GM12892 (cell line): ENCODE results near the gene PCDH17.

Experiments used
- DNase-seq: peaks from one replicate; pipeline ENCODE4 v3.0.0; 2011; ENCODE audit not compliant: insufficient read length
- FAIRE-seq: peaks from 2 replicates; lab custom pipeline; 2011; peaks lifted over from hg19 to GRCh38; lab: Jason Lieb, UNC
- POLR2A ChIP-seq: IDR thresholded peaks from 2 replicates; pipeline ENCODE4 v1.6.1; 2011; ENCODE audit warnings: low read depth, low read length, control low read depth
- POLR2AphosphoS5 ChIP-seq: IDR thresholded peaks from 2 replicates; pipeline ENCODE4 v1.6.1; 2011; ENCODE audit warnings: low read depth, low read length, control low read depth
- TAF1 ChIP-seq: IDR thresholded peaks from 2 replicates; pipeline ENCODE4 v1.6.1; 2011; ENCODE audit warnings: low read depth, mild to moderate bottlenecking, control low read depth, low read length, borderline replicate concordance

Gene PCDH17

DNA sequence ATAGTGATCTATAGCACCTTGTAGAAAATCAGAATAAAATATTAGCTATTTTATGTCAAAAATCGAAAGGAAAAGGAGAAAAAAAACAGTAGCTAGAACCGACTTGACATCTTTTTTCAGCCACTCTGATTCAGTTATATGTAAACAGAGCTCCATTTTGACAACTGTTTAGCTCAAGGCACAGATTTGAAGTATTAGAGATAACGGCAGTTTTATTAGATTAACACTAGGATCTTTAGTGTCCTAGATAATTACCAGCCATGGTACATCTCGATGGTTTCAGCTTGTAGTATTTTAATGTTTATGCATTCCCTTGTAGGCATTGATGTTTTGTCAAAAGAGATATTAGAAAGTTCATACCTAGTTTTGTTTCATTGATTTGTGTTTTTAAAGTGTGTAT lies 67.3 kb downstream of the PCDH17 start:
- no peak for TF ChIP-seq POLR2A
- no peak for TF ChIP-seq TAF1
- TF ChIP-seq POLR2AphosphoS5: no peak
- no peak for FAIRE-seq
- no peak for DNase-seq

DNA sequence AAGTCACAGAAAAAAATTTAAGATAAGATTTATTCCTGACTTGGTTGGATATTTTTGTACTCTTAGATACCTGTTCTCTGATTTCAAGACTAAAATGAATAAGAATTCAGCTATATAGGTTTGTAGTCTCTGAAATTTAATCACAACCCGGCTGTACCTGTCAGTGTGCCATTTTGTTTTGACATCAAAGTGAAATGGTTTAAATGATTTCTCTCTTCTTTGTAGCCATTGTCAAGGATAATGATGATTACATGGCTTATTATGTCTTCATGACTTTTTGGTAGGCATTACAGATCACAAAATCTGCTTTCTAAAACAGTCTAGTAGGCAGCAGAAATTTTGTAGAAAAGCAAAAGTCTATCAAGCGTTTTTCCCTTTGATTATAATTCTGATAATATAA lies 72.5 kb downstream of the PCDH17 start:
- no peak for DNase-seq
- no peak for TF ChIP-seq POLR2A
- no peak for TF ChIP-seq POLR2AphosphoS5
- no peak for TF ChIP-seq TAF1
- no peak for FAIRE-seq

DNA sequence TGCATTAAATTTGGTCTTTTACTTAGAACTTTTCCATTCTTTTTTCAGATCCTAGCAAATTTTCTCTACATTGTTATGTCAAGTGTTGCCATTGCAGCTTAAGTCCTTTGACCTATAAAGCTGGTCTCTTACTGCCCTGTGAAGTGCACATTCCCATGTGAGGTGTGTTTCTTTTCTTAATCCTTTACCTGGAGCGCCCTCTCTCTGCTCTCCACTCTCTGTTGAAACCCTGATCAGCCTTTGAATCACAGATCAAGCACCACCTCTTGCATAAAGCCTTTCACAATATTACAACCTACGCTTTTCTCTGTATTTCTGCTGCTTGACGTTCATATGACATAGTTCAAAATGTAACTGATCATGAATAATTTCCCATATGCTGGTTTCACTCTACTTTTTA lies 84.8 kb downstream of the PCDH17 start:
- DNase-seq (no peak), FAIRE-seq (no peak)
- TF ChIP-seq POLR2A (no peak), TAF1 (no peak)

DNA sequence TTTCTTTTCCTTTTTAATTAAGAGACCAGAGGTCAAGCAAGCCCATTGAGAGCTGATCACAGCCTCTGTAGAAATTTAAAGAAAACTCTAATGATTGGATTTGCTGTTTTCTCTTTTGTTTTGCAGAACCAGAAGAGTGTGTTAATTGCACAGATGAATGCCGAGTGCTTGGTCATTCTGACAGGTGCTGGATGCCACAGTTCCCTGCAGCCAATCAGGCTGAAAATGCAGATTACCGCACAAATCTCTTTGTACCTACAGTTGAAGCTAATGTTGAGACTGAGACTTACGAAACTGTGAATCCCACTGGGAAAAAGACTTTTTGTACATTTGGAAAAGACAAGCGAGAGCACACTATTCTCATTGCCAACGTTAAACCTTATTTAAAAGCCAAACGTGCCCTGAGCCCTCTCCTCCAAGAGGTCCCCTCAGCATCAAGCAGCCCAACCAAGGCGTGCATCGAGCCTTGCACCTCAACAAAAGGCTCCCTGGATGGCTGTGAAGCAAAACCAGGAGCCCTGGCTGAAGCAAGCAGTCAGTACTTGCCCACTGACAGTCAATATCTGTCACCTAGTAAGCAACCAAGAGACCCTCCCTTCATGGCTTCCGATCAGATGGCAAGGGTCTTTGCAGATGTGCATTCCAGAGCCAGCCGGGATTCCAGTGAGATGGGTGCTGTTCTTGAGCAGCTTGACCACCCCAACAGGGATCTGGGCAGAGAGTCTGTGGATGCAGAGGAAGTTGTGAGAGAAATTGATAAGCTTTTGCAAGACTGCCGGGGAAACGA lies 93.1 kb downstream of the PCDH17 start:
- TF ChIP-seq POLR2A (no peak), TAF1 (no peak), POLR2AphosphoS5 (no peak)
- DNase-seq (no peak), FAIRE-seq (no peak)

DNA sequence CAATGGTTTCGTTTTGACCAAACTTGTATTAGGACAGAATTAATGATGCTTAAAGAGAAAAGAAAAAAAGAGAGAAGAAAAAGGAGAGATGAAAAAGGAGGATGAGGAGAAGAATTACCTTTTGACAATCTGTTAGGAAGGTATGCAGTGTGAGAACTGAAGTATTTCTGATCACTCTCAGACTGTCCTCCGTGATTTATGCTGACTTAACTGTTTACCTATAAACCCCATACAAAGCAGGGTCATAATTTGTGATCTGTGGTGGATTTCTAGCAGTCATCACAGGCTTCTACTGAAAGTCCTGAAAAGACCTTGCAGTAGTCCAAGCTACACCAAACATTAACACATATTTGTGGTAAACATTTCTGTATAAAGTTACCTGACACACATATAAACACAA lies 93.9 kb downstream of the PCDH17 start:
- no peak for FAIRE-seq

GRCh38 chr13:57726981-57727380 lies 95.4 kb downstream of the PCDH17 start:
- FAIRE-seq: no peak
- TF ChIP-seq TAF1: no peak
- no peak for TF ChIP-seq POLR2A
- no peak for TF ChIP-seq POLR2AphosphoS5
- DNase-seq: no peak

More for the DNA sequence above, 93.9 kb downstream of the PCDH17 start:
- no peak for DNase-seq
- no peak for TF ChIP-seq TAF1

- TF ChIP-seq TAF1: no peak
- DNase-seq: no peak
- no peak for FAIRE-seq
Observed at GRCh38 chr13:57734306-57734705, 102.8 kb downstream of the PCDH17 start.

- DNase-seq: no peak
- FAIRE-seq: no peak
- TF ChIP-seq POLR2AphosphoS5 (no peak), POLR2A (no peak), TAF1 (no peak)
Observed at GRCh38 chr13:57739089-57739488, 107.5 kb downstream of the PCDH17 start.

DNA sequence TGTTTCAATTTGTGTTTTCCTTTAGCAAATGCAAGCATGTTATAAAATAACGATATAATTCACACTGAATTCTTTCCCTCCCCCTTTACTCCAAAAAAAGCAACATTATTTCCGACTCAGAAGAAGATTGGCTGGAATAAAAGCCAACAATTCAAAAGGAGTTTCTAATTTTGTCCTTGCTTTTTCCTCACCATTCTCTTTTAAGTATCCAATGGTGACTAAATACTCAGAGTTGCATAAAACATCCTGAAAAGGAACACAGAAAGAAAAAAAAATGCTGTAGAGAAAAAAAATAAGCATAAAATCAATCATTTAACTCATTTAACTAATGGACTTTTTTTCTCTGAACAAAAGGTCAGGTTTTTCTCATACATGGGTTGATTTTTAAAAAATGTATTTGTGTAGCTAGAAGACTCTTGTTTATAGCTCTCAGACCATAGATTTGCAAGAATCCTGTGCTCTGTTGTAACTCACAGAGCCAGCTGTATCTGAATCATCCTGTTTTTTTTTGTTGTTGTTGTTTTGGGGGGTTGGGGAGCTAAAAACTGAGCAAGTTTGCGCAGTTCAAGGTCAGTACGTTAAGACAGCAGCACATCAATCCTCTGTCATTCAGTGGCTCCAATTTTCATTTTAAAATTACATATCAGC lies 108.1 kb downstream of the PCDH17 start:
- FAIRE-seq (no peak), DNase-seq (no peak)
- no peak for TF ChIP-seq TAF1
- TF ChIP-seq POLR2A: no peak
- no peak for TF ChIP-seq POLR2AphosphoS5

GRCh38 chr13:57740719-57741118 lies 109.2 kb downstream of the PCDH17 start:
- no peak for FAIRE-seq
- TF ChIP-seq POLR2AphosphoS5 (no peak), POLR2A (no peak), TAF1 (no peak)

GRCh38 chr13:57748096-57748495 lies 116.6 kb downstream of the PCDH17 start:
- TF ChIP-seq TAF1 (no peak), POLR2A (no peak), POLR2AphosphoS5 (no peak)
- no peak for DNase-seq
- FAIRE-seq: no peak

More at GRCh38 chr13:57740719-57741118, 109.2 kb downstream of the PCDH17 start:
- DNase-seq: no peak

DNA sequence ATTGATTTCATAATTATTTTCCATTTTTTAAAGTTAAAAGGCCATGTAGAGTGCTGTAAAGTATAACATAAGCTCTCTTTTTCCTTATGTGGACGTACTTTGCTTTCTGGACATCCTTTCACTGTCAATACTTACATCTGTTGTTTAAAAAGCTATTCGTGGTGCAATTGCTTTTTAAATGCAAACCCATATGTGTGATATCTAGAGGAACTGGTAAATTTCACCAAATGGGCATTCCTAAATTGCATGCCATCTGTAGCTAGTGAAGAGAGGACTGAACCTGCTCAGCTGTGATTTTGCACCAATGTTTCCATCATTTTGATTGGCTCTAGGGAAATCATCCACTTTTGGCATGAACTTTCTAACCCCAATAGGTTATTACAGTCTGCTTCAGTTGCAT lies 129.4 kb downstream of the PCDH17 start:
- FAIRE-seq: no peak
- DNase-seq: no peak
- TF ChIP-seq POLR2A (no peak), POLR2AphosphoS5 (no peak), TAF1 (no peak)

DNA sequence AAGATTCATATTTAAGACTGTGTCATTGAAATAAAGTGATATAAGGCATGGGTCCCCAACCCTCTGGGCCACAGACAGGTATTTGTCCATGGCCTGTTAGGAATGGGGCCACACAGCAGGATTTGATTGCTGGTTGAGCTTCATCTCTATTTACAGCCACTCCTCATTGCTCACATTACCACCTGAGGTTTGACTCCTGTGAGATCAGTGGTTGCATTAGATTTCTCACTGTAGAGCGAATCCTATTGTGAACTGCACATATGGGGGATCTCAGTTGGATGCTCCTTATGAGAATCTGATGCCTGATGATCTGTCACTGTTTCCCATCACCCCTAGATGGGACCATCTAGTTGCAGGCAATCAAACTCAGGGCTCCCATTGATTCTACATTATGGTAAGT lies 132.1 kb downstream of the PCDH17 start:
- TF ChIP-seq POLR2AphosphoS5: no peak
- TF ChIP-seq TAF1: no peak
- no peak for TF ChIP-seq POLR2A
- no peak for FAIRE-seq
- no peak for DNase-seq
